ENCODE measurements around the gene SH3BP2.

SH3BP2 gene

GRCh38 chr4:2879026-2879425, 86.1 kb downstream of the SH3BP2 start:
- Histone ChIP-seq H3K79me2 (ENCODE audit: control insufficient read depth, low read length) (peaks cover 2% of the 10 kb centered on the region), H3K4me2 (ENCODE audit: low read length) (no peak overlapping the region), H3K27ac (ENCODE audit: low read depth, low read length) (no peak overlapping the region), H3K4me1 (ENCODE audit: control insufficient read depth, low read length) (no peaks in the 10 kb centered on the region), H3F3A (ENCODE audit: control insufficient read depth, insufficient read depth) (no peaks in the 10 kb centered on the region; the same call in 1 of the 2 replicates), H3K4me3 (ENCODE audit: low read length) (no peak overlapping the region), H3K36me3 (ENCODE audit: control insufficient read depth, low read length) (peaks cover 8% of the 10 kb centered on the region; the same call in 1 of the 2 replicates), H3K27me3 (ENCODE audit: control insufficient read depth, low read length) (no peaks in the 10 kb centered on the region), H3K9me3 (ENCODE audit: control insufficient read depth, insufficient read depth, low read length) (no peaks in the 10 kb centered on the region), H4K20me1 (ENCODE audit: control insufficient read depth, insufficient read depth, low read depth, low read length) (no peaks in the 10 kb centered on the region), H3K9me2 (replicated peaks; ENCODE audit: control insufficient read depth, low read length) (no peaks in the 10 kb centered on the region)
- TF ChIP-seq CTCF (IDR thresholded peaks at IDR 0.05; ENCODE audit: low read depth, low read length, poor library complexity, severe bottlenecking) = no peak
- TF ChIP-seq EZH2phosphoT487 (IDR thresholded peaks at IDR 0.05; ENCODE audit: borderline replicate concordance, low read length) = no peak

- TF ChIP-seq EZH2phosphoT487 (IDR thresholded peaks at IDR 0.05; ENCODE audit: borderline replicate concordance, low read length) (no peak), CTCF (IDR thresholded peaks at IDR 0.05; ENCODE audit: low read depth, low read length, poor library complexity, severe bottlenecking) (no peak)
- peaks cover 14% of the 10 kb centered on the region for H3K36me3 ChIP-seq (ENCODE audit: control insufficient read depth, low read length)
- H3F3A ChIP-seq (ENCODE audit: control insufficient read depth, insufficient read depth) = no peaks in the 10 kb centered on the region; the same call in 1 of the 2 replicates
- H3K4me2 ChIP-seq (ENCODE audit: low read length) = no peak overlapping the region
- no peaks in the 10 kb centered on the region for H3K4me1 ChIP-seq (ENCODE audit: control insufficient read depth, low read length)
- H3K79me2 ChIP-seq (ENCODE audit: control insufficient read depth, low read length) = no peaks in the 10 kb centered on the region
- no peaks in the 10 kb centered on the region for H4K20me1 ChIP-seq (ENCODE audit: control insufficient read depth, insufficient read depth, low read depth, low read length)
- no peaks in the 10 kb centered on the region for H3K27me3 ChIP-seq (ENCODE audit: control insufficient read depth, low read length)
- H3K4me3 ChIP-seq (ENCODE audit: low read length) = no peak overlapping the region
- no peaks in the 10 kb centered on the region for H3K9me2 ChIP-seq (replicated peaks; ENCODE audit: control insufficient read depth, low read length)
- no peak overlapping the region for H3K27ac ChIP-seq (ENCODE audit: low read depth, low read length)
- H3K9me3 ChIP-seq (ENCODE audit: control insufficient read depth, insufficient read depth, low read length) = no peaks in the 10 kb centered on the region
These were observed 88.5 kb downstream of the SH3BP2 start for GRCh38 chr4:2881431-2881830.

GRCh38 chr4:2882341-2882740, 89.5 kb downstream of the SH3BP2 start:
- Histone ChIP-seq H3K9me2 (replicated peaks; ENCODE audit: control insufficient read depth, low read length) (no peaks in the 10 kb centered on the region), H3F3A (ENCODE audit: control insufficient read depth, insufficient read depth) (no peaks in the 10 kb centered on the region; the same call in 1 of the 2 replicates), H3K36me3 (ENCODE audit: control insufficient read depth, low read length) (peaks cover 18% of the 10 kb centered on the region), H3K79me2 (ENCODE audit: control insufficient read depth, low read length) (no peaks in the 10 kb centered on the region), H3K4me3 (ENCODE audit: low read length) (no peak overlapping the region), H3K9me3 (ENCODE audit: control insufficient read depth, insufficient read depth, low read length) (no peaks in the 10 kb centered on the region), H3K4me2 (ENCODE audit: low read length) (no peak overlapping the region), H4K20me1 (ENCODE audit: control insufficient read depth, insufficient read depth, low read depth, low read length) (no peaks in the 10 kb centered on the region), H3K4me1 (ENCODE audit: control insufficient read depth, low read length) (no peaks in the 10 kb centered on the region), H3K27me3 (ENCODE audit: control insufficient read depth, low read length) (no peaks in the 10 kb centered on the region), H3K27ac (ENCODE audit: low read depth, low read length) (no peak overlapping the region)
- TF ChIP-seq EZH2phosphoT487 (IDR thresholded peaks at IDR 0.05; ENCODE audit: borderline replicate concordance, low read length) (no peak), CTCF (IDR thresholded peaks at IDR 0.05; ENCODE audit: low read depth, low read length, poor library complexity, severe bottlenecking) (no peak)

Measured in DOHH2 (cell line).